Aorta (tissue), 5 donors: ENCODE data around the gene PRIM1. TPM values are rescaled to one million over a fixed set of nuclear protein-coding genes. Genes with fewer than 3 reads are reported as not detected.
A peak's percentile ranks its signal among the peaks of the same experiment; 100 is the strongest.
"Not testable (repeated sequence)": the region's sequence is repeated elsewhere in the genome, so short reads cannot be mapped to it uniquely, and the experiment has no call there.

Source experiments
- ATAC-seq: fragments of 200-7000 bp; cut with Tn5 transposase; one replicate; pipeline ENCODE4 v1.9.1; 2022; ENCODE audit warnings: moderate library complexity; ENCODE audit not compliant: low FRiP score
- DNase-seq, 2 donors: peaks; one replicate each; pipeline ENCODE4 v3.0.0-alpha.2; 2020
- H3K27ac ChIP-seq, 2 donors: one replicate each; pipeline ENCODE4 v1.5.1; 2013; ENCODE audit warnings: low read length in 2 of 2, mild to moderate bottlenecking in 2 of 2, moderate library complexity in 2 of 2, control low read depth in 1 of 2, inconsistent platforms in 1 of 2, low read depth in 1 of 2
- H3K27me3 ChIP-seq, 2 donors: one replicate each; pipeline ENCODE4 v1.6.1; 2013; ENCODE audit warnings: control low read depth in 1 of 2, low read length in 1 of 2, mild to moderate bottlenecking in 1 of 2, moderate library complexity in 1 of 2; ENCODE audit not compliant: insufficient read depth in 2 of 2, control insufficient read depth in 1 of 2
- H3K36me3 ChIP-seq, 2 donors: one replicate each; pipeline ENCODE4 v1.6.1; 2013; ENCODE audit warnings: control low read depth in 1 of 2, low read length in 1 of 2, mild to moderate bottlenecking in 1 of 2; ENCODE audit not compliant: insufficient read depth in 2 of 2, control insufficient read depth in 1 of 2
- H3K4me1 ChIP-seq, 2 donors: one replicate each; pipeline ENCODE4 v1.6.1; 2013; ENCODE audit warnings: low read length in 2 of 2, control low read depth in 1 of 2, mild to moderate bottlenecking in 1 of 2, moderate library complexity in 1 of 2; ENCODE audit not compliant: insufficient read depth in 2 of 2, control insufficient read depth in 1 of 2
- H3K4me3 ChIP-seq, 2 donors: one replicate each; pipeline ENCODE4 v1.5.1; 2013; ENCODE audit warnings: low read length in 2 of 2, control low read depth in 1 of 2, mild to moderate bottlenecking in 1 of 2
- H3K9me3 ChIP-seq: one replicate; pipeline ENCODE4 v1.6.1; 2013; ENCODE audit warnings: mild to moderate bottlenecking, low read length; ENCODE audit not compliant: control insufficient read depth
- WGBS, 2 donors: extraction: QIAGEN DNeasy Blood & Tissue Kit; methylation state at CpG; one replicate each; pipeline ENCODE4 v1.1.7; 2013; 5-methylcytosine and 5-hydroxymethylcytosine counted together
- intact Hi-C, 2 donors: fragments of 100-400 bp; cut with DNase I; formaldehyde crosslinking; loops; one replicate each; pipeline versions ENCODE4 v1.14.2 to v1.15.0; 2022
- long read RNA-seq, 2 donors: library from polyadenylated mRNA; unstranded; transcript quantifications; one replicate each; pipeline ENCODE4 v2.0.0, GENCODE V29; 2020 to 2021
- polyA plus RNA-seq, 2 donors: library from polyadenylated mRNA; stranded (reverse); fragments of 200-250 nt; gene quantifications; one replicate each; pipeline ENCODE4 v1.2.3, GENCODE V29; 2013
- total RNA-seq, 2 donors: library from RNA; stranded (reverse); fragmentation: NEBNext Ultra II Directional; extraction: Animal tissue kit (Norgen Biotek cat#: 25700); gene quantifications; one replicate each; pipeline ENCODE4 v1.2.1, GENCODE V29; 2021
- donor health status: healthy with polysubstance abuse.
- donor health status: Bipolar disorder and iron deficiency.
- donor health status: DM: no; HTN: no; CAD: no.
- donor health status: DM: no; HTN: no; CAD: no.
- donor health status: DM: yes; HTN: yes; CAD: no.

PRIM1 gene
- total RNA-seq (1 to 10 TPM; 3.2 to 4.6 TPM), polyA plus RNA-seq (1 to 10 TPM; 1.9 to 2.4 TPM)
- long read RNA-seq, donor 1, partial matches to known transcripts, result 1 of 6 reads
- long read RNA-seq, donor 1, other reads (novel, unspliced or antisense), result 1 of 6 reads
- long read RNA-seq, donor 2, result 0 reads

- ATAC-seq, result peak; percentile 96
- no peak within 1 kb of the TSS for H3K27ac ChIP-seq
- WGBS, 2 donors, result 0% methylated on average over 63 to 64 of the region's 64 CpGs
- H3K4me3 ChIP-seq, result peak within 1 kb of the TSS; percentile 2 to 76
- no peaks in the 10 kb centered on the region for H3K27me3 ChIP-seq
- no peaks in the 10 kb centered on the region for H3K9me3 ChIP-seq
- H3K4me1 ChIP-seq, result no peaks in the 10 kb centered on the region
- H3K36me3 ChIP-seq, result no peaks in the 10 kb centered on the region
- peak; percentile 90 to 94 for DNase-seq
- intact Hi-C loops, result loop anchor here in 1 of 2 donors (10.0 kb wide), 1 partner anchor 313 kb away; no protein-coding TSS in a partner anchor
Measured at GRCh38 chr12:56751712-56752598, at the start of gene PRIM1. Gene PRIM1, minus strand, starts transcription at chr12:56752323. Its CDS starts 25 bp downstream, at chr12:56752298.

GRCh38 chr12:56800221-56800620 is 48.1 kb upstream of the PRIM1 start:
- Histone ChIP-seq H3K4me3 (no peak overlapping the region), H3K9me3 (no peaks in the 10 kb centered on the region), H3K36me3 (no peaks in the 10 kb centered on the region), H3K27ac (no peak overlapping the region), H3K27me3 (no peaks in the 10 kb centered on the region), H3K4me1 (no peaks in the 10 kb centered on the region)
- DNase-seq, result no peak
- no peak for ATAC-seq
- intact Hi-C loops, result no loop called here

GRCh38 chr12:56799345-56799744 is 47.2 kb upstream of the PRIM1 start:
- ATAC-seq, H3K27me3 ChIP-seq, DNase-seq, intact Hi-C loops, H3K4me3 ChIP-seq, H3K9me3 ChIP-seq, H3K4me1 ChIP-seq, H3K27ac ChIP-seq, H3K36me3 ChIP-seq: not testable (repeated sequence)
- 83 to 84% methylated on average over 6 of the region's 6 CpGs for WGBS, 2 donors

- H3K4me1 ChIP-seq, H3K4me3 ChIP-seq, H3K27me3 ChIP-seq, DNase-seq, H3K27ac ChIP-seq, intact Hi-C loops, ATAC-seq, H3K9me3 ChIP-seq, H3K36me3 ChIP-seq: not testable (repeated sequence)
- 95 to 97% methylated on average over 27 of the region's 27 CpGs for WGBS, 2 donors
Measured at GRCh38 chr12:56795791-56796190, 43.7 kb upstream of the PRIM1 start.

- H3K9me3 ChIP-seq, H3K36me3 ChIP-seq, ATAC-seq, H3K27ac ChIP-seq, DNase-seq, intact Hi-C loops, H3K4me3 ChIP-seq, H3K4me1 ChIP-seq, H3K27me3 ChIP-seq: not testable (repeated sequence)
- 48 to 57% methylated on average over 12 to 13 of the region's 13 CpGs for WGBS, 2 donors
Measured at GRCh38 chr12:56795046-56795562, 43.0 kb upstream of the PRIM1 start.

GRCh38 chr12:56793124-56793523 is 41.0 kb upstream of the PRIM1 start:
- DNase-seq, ATAC-seq, intact Hi-C loops, H3K9me3 ChIP-seq, H3K27ac ChIP-seq, H3K27me3 ChIP-seq, H3K4me3 ChIP-seq, H3K36me3 ChIP-seq, H3K4me1 ChIP-seq: not testable (repeated sequence)
- 91% methylated on average over 7 of the region's 7 CpGs for WGBS, 2 donors

- H3K27ac ChIP-seq, result no peak overlapping the region
- H3K27me3 ChIP-seq, result no peaks in the 10 kb centered on the region
- H3K4me3 ChIP-seq, result no peak overlapping the region
- WGBS, 2 donors, result 86 to 89% methylated on average over 2 of the region's 2 CpGs
- intact Hi-C loops, result no loop called here
- H3K4me1 ChIP-seq, result no peaks in the 10 kb centered on the region
- no peak for DNase-seq
- no peaks in the 10 kb centered on the region for H3K36me3 ChIP-seq
- no peaks in the 10 kb centered on the region for H3K9me3 ChIP-seq
- ATAC-seq, result no peak
Measured at GRCh38 chr12:56792678-56793077, 40.6 kb upstream of the PRIM1 start.

GRCh38 chr12:56789429-56789828 is 37.3 kb upstream of the PRIM1 start:
- 89 to 96% methylated on average over 12 to 34 of the region's 34 CpGs for WGBS, 2 donors
- H3K27me3 ChIP-seq, ATAC-seq, intact Hi-C loops, H3K4me1 ChIP-seq, H3K4me3 ChIP-seq, DNase-seq, H3K36me3 ChIP-seq, H3K27ac ChIP-seq, H3K9me3 ChIP-seq: not testable (repeated sequence)

- no peaks in the 10 kb centered on the region for H3K4me1 ChIP-seq
- H3K36me3 ChIP-seq, result no peaks in the 10 kb centered on the region
- DNase-seq (no peak), ATAC-seq (no peak)
- no peak overlapping the region for H3K27ac ChIP-seq
- H3K4me3 ChIP-seq, result no peak overlapping the region
- no peaks in the 10 kb centered on the region for H3K9me3 ChIP-seq
- intact Hi-C loops, result no loop called here
- H3K27me3 ChIP-seq, result no peaks in the 10 kb centered on the region
Measured at GRCh38 chr12:56787498-56787897, 35.4 kb upstream of the PRIM1 start.
